Measurements from ENCODE around the gene RAB37.

Gene RAB37

DNA sequence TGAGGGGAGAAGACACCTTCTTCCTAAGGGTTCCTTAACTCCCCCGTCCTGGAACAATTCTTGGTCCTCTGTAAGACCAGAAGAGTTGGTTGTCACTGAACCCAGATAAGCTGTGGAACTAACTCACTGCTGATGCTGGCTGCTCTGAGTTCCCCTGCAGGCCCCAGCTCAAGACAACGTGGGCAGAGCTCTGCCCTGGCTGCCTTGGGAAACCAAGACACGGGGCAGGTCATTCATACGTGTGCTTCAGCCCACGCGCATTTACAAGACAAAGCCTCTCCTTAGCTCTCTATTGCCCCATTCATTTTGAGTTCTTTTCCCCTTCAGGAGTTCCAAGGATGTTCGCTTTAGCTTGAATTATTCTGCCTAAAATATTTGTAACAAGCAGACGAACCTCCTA is 42.4 kb downstream of the RAB37 start:
- DNase-seq, result peak; percentile 77 to 92

DNA sequence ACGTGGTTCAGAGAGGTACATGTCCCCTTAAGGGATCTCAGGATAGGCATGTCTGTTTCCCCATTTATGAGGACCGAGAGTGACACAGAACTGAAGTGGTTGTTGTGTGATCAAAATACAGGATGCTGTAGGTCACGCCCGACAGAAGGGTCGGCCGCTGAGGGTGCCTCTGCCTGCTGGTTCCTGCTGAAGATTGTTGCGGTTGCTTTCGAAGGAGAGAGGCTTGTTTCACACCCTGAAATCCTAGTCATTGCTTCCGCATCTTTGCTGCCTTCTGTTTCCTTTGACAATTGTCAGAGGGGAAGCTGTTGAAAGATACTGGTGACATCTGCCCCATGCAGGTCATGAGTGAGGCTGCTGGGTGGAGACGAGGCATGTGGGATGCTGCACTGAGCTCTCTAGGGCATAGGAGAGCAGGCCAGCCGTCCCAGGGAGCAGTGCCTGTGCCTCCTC is 42.9 kb downstream of the RAB37 start:
- peak; percentile 98 to 99 for DNase-seq

DNA sequence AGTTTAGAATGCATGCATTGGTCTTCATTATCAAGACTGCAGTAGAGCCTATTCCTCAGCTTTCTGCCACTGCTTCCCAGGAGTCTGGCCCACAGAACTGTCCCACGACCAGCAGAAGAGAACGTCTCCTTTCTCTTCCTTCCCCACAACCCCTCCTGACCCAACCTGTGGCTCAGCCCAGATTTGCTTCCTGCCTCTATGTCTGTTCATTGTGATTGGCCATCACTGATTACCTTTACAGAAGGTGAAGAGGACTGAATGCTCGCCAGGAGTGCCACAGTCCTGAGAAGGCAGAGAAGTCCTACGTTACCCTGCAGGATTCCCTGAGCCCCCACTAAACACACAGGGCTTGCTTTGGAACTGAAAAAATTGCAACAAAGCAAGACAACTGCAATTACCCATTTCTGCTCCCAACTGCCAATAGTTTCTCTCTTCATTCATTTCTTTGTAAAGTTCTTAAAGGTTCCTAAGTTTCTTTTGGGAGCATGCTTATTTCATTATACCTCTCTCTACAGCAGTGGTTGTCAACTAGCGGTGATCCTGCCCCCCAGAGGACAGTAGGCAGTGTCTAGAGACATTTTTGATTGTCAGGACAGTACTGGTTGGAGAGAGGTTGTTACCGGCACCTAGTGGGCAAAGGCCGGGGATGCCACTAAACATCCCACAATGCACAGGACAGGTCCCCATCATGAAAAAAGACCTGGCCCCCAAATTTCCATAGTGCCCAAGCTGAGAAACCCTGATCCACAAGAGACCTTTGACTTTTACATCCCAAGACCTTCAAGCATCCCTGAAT is 43.6 kb downstream of the RAB37 start:
- DNase-seq, result peak; percentile 64 to 68

DNA sequence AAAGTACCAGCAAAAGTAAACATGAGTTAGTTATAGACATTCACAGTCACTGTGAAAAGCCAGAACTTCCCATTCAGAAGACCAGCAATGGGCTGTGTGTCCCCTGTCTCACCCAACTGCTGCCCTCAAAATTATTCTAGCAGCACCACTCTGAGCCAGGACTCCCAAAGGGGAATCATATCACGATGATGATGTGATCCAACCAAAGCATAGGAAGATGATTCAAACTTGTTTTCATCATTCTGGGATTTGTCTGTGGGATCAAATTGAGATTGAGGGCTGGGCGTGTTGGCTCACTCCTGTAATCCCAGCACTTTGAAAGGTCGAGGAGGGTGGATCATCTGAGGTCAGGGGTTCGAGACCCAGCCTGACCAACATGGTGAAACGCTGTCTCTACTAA is 45.5 kb downstream of the RAB37 start:
- no peak for DNase-seq

DNA sequence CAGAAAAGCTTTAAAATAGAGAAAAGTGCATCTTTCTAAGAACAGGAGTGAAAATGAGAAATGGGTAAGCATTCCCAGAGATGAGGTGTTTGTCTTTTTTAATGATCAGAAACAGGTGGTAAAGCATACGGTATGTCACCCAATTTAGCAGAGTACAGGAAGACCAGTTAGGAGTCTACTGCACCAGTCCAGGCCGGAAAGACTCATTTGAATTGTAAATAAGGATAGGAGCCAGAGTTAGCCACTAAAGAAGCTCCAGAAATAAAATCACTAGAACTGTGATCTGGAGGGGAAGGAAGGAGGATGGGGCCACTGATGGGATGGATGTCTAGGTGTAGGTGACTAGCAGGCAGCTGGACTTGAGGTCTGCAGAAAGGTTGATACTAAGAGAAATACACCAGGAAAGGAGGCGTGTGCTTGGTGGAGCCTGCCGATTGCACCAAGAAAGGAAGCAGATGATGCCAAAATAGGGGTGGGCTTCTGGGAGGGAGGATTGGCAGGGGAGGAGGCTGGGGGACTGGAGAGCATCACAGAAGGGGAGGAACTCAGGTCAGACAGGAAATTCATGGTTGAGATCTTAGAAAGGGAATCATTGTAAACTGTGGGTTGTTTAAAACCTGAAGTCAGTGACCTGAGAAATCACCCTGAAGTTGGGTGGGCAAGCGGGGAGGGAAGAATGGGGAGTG is 47.2 kb downstream of the RAB37 start:
- no peak for DNase-seq

DNA sequence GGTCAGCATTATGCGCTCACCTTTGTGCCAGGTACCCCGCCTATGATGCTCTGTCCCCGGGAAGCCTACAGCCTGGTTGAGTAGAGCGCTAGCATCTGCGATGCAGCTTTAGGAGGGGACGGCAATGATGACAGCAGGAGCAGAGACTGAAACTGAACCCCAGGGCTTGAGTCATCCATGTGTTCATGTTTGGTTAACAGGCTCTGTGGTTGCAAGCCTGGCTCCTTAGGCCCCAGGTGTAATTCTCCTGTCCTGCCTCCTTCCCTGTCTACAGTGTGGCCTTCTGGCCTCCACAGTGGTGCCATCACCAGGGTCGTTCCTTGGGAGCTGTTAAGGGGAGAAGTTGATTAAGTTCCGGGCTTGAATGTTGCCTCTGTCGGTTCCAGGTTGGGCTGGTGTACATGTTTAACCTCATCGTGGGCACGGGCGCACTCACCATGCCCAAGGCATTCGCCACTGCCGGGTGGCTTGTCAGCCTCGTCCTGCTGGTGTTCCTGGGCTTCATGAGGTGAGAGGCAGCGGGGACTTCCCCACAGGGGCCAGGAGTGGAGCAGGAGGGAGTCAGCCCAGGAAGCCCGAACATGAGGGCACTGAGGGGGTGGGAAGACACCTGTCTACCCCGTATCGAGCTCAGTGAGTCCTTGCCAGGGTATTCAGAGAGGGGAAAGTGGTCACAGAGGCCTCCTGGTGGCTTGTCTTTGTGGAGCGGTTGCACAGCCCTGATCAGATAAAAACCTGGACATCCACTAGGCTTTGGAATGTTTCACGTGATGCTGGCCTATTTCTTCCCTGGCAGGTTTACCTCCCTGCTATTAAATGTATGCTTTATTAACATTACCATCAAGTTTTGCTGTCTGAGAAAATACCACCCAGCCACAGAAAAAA is 48.3 kb downstream of the RAB37 start:
- DNase-seq, result no peak

DNA sequence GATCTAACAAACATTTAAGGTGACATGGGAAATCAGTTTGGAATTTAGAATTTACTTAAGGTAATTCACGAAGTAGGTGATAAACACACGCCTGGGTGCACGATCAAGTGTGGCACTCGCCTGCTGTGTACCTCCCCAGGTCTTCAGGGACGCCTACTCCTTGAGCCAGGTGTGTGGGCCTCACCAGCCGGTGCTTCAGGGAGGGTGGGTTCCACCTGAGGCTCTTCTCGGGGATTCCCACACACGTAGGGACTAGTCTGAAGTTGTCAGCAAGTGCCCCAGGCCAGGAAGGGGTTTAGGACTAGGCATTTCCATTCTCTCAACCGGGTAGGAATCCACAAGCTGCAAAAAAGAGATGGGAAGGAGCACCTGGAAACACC is 48.9 kb downstream of the RAB37 start:
- no peak for DNase-seq

DNA sequence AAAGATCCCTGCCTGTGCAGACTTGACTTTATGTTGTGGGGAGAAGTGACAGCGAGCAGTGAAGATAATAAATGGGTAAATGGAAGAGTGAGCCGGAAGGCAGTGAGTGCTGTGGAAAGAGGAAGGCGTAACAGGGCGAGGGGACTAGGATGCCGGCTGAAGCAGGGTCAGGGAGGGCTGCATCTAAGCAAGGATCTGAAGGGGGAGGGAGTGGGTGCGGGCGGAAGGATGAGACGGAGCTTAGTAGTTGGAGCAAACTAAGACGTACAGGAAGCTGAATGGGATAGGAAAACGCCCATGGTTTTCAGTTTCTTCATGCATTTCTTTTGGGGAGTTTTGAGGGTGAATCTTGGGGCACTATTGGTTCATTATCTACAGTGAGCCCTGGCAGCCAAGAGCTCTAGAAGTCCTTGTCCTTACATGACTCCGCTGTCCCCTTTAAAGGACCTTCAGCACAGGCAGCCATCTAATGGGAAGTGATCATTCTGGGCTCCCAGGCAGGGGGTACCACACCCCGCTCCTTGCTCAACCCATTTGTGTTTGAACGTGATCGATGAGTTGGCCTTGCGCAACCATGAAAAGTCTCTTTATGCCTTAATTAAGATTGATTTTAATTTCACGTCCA is 49.5 kb downstream of the RAB37 start:
- DNase-seq, result peak; percentile 83 to 88

DNA sequence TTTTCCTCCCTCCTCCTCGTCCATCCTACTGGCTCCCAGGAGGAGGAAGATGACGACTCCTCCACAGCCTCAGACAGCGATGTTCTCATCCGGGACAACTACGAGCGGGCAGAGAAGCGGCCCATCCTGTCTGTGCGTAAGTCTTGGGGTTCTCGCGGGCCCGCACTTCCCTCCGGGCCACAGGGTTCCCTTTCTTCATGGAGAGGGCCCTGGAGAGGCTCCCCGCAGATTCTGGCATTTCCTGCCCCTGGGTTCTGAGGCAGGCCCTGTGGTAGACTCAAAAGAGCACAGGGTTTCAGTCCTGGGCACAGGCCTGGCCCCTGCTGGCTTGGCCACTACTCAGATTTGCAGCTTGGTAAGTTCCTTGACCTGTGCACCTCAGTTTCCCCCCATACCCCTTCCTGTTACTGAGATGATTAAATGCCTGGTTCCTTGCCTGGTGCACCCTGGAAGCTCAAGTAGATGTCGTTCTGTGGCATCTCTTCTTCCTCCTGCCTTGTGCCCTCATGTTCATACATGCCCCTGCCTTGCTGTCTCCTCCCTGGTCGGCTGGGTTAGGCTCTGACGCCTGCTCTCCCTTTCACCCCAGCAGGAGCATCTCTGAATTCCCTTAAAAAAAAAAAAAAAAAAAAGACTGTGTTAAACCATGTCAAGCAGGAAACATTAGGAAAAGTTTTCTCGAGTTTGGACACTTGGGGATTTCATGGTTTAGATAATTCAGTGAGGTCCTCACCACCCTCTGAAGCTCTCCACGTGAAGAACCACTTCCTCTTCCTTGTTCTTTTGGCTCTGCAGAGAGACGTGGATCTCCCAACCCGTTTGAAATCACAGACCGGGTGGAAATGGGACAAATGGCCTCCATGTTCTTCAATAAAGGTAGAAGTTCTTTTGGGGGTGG is 53.4 kb downstream of the RAB37 start:
- peak; percentile 61 to 77 for DNase-seq

DNA sequence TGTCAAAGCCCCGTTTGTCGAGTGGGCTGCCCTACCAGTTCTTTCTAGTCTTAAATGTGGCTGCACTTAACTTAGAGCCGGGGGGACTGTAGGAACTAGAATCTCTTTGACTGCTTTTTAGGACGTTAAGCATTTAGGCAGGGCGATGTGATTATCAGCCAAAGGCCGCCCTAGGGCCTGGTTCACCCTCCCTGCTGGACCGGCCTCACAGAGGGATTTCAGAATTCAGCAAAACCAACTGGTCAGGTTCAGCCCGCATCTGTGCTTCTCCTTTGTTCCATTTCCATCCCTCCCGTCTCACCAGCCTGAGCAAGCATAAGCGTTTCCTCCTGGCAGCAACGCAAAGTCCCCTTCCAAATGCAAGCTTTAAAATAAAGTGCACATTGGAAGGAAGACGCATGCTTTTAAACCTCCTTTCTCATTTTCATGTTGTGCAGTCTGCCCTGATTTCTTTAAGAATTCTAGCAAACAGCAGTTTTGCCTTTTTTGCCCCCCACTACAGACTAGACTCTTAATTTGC is 55.6 kb downstream of the RAB37 start:
- DNase-seq, result no peak

DNA sequence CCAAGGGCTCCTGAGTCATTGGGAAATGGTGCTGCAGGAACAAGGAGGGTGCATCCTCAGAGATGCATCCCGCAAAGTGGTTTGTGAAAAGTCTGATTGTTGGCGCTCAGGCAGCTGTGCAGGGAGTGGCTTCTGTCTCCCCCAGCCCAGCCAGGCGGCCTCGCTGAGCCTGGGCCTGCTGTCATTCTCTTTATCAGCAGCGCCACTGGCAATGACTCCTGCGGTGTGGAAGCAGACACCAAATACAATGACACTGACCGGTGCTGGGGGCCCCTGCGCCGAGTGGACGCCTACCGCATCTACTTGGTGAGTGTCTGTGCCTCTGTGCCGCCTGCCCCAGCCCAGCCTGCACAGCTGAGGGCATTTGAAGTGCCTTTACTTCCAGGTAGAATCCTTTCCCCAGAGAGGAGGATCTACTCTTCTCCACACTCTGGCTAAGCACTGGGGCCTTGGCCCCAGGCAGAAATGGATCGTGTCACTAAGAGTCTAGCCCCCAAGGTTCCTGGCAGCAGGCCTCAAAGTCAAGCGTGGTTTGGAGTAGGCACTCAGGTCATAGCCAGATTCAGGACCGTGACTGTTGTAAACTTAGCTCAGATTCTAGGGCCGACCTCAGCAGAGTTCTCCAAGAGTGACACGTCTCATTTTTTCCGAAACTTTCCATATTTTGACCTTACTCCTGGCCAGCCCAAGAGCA is 58.4 kb downstream of the RAB37 start:
- DNase-seq, result no peak

DNA sequence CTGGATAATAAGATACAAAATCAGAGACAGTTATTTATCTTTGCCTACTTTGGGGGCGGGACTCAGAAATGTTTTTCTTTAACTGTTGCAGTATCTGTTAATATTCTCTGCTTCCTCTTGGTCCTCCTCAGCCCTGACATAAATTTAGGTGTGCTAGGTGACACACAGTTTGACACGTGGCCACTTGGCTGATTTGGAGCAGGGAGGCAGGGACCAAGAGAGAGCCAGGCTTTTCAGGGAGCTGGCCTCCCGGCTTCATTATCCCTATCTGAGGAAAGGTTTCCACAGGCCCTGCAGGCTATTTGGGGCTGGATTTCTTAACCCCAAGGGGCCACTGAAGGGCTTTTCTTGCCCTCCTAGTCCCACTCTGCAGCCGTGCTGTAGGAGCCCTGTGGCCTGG is 59.2 kb downstream of the RAB37 start:
- no peak for DNase-seq

DNA sequence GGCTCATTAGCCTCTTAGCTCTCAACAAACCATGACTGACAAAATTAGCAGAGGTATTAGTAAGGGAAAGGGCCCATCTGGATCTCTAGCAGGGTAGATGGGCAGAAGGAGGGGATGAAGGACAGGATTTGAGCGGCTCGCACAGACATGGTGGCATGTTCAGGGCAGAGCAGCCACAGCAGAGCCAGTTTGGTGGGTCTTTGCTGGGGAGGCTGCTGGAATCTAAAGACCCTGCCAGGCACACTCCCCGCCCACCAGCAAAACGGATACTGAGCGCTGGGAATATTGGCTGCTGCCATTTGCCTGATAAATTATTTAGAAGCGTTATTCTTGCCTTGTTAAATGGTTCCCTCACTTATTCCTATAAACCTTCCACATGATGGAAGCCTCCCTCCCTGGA is 59.8 kb downstream of the RAB37 start:
- DNase-seq, result no peak
